ENCODE measurements around the gene C22orf15.

DNA sequence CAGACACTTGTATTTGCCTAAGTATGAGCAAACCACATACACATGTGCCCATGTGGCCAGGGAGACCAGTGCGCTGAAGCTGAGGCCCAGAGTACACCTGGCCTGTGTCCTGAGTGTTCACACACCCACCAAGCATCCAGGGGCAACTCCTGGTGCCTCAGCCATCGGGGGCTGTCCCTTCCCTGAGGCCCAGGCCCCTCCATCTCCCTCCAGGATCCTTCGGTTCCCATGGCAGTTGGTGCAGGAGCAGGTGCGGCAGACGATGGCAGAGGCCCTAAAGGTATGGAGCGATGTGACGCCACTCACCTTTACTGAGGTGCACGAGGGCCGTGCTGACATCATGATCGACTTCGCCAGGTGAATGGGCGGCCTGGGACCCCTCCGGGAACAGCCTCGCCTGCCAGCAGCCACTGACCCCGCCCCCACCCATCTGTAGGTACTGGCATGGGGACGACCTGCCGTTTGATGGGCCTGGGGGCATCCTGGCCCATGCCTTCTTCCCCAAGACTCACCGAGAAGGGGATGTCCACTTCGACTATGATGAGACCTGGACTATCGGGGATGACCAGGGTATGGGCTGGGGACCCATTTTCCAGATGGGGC, 17.5 kb downstream of the C22orf15 start:
- TF ChIP-seq POLR2A (IDR thresholded peaks at IDR 0.05), result no peak
- TF ChIP-seq, protein P1, sequence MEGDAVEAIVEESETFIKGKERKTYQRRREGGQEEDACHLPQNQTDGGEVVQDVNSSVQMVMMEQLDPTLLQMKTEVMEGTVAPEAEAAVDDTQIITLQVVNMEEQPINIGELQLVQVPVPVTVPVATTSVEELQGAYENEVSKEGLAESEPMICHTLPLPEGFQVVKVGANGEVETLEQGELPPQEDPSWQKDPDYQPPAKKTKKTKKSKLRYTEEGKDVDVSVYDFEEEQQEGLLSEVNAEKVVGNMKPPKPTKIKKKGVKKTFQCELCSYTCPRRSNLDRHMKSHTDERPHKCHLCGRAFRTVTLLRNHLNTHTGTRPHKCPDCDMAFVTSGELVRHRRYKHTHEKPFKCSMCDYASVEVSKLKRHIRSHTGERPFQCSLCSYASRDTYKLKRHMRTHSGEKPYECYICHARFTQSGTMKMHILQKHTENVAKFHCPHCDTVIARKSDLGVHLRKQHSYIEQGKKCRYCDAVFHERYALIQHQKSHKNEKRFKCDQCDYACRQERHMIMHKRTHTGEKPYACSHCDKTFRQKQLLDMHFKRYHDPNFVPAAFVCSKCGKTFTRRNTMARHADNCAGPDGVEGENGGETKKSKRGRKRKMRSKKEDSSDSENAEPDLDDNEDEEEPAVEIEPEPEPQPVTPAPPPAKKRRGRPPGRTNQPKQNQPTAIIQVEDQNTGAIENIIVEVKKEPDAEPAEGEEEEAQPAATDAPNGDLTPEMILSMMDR (IDR thresholded peaks at IDR 0.05), result no peak
